ENCODE data around the gene REPS1. TPM values are rescaled to one million over a fixed set of nuclear protein-coding genes. Genes with fewer than 3 reads are reported as not detected.

The REPS1 gene
- total RNA-seq, 1 experiment from 2014 or later: 74.4 TPM

DNA sequence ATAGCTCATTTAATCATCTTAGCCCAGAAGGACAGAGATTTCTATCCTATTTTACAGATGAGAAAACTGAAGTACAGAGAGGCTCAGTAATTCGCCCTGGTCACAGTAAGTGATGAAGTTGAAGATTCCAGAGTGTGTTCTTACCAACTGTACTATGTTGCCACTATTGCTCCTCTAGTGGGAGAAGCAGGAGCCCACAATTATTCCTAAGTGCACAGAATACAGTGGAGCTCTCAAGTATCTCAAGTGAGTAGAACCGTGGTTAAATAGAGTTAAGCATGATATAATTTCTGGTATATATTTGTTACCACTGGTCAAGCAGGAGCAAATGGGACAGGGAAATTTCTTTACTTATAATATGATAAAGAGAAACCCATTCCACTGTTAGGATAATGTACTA is 22.1 kb downstream of the REPS1 start:
- no CpG with 5 or more reads among the region's 2 CpGs for WGBS (ENCODE audit: extremely low coverage, insufficient read length, low lambda C conversion rate)
- no peaks in the 10 kb centered on the region for H3K27me3 Mint-ChIP-seq (ENCODE audit: low read depth)
- peaks cover 14 to 26% of the 10 kb centered on the region in 2 experiments for H3K4me1 Mint-ChIP-seq

More for the DNA sequence above, 22.1 kb downstream of the REPS1 start:
- Histone ChIP-seq H3K4ac (ENCODE audit: low read depth, low read length) (no peak overlapping the region), H3T11ph (ENCODE audit: low read length) (no peak overlapping the region), H3K79me2 (ENCODE audit: insufficient read depth, low read length) (peaks cover 11% of the 10 kb centered on the region; the same call in 1 of the 2 replicates), H4K20me1 (ENCODE audit: control insufficient read depth, insufficient read depth, insufficient read length) (no peaks in the 10 kb centered on the region), H4K8ac (replicated peaks; ENCODE audit: insufficient read length, low read depth, low read length) (no peak overlapping the region), H3K27me3 (ENCODE audit: insufficient read depth, low read length) (no peaks in the 10 kb centered on the region), H2BK120ac (ENCODE audit: low read depth, low read length, poor library complexity, severe bottlenecking) (no peak overlapping the region), H2AK5ac (ENCODE audit: insufficient read length, low read length) (no peak overlapping the region), H3K4me2 (ENCODE audit: insufficient read depth, insufficient read length, low read length) (no peak overlapping the region), H3K79me1 (ENCODE audit: insufficient read depth, low read depth, low read length, poor library complexity, severe bottlenecking) (no peaks in the 10 kb centered on the region), H3K23ac (ENCODE audit: insufficient read length, low read depth, low read length) (no peak overlapping the region), H3K4me1 (ENCODE audit: insufficient read depth, low read length) (0 out of 2 replicates have a peak, but pooled peaks cover 2% of the 10 kb centered on the region), H4K91ac (ENCODE audit: insufficient read length, low read depth, low read length) (no peak overlapping the region), H2BK15ac (ENCODE audit: low read depth, low read length) (no peak overlapping the region), H3K14ac (ENCODE audit: insufficient read depth, low read length) (no peak overlapping the region), H2AFZ (ENCODE audit: low read length) (no peak overlapping the region), H2BK12ac (ENCODE audit: insufficient read length, low read depth, low read length) (no peak overlapping the region), H3K27ac (ENCODE audit: insufficient read length, low read depth, low read length) (no peak overlapping the region), H3K9me3 (ENCODE audit: control insufficient read depth, low read depth, low read length) (no peaks in the 10 kb centered on the region), H2BK5ac (ENCODE audit: insufficient read length, low read length) (no peak overlapping the region), H4K5ac (ENCODE audit: insufficient read length, low read depth, low read length) (no peak overlapping the region), H3K9ac (ENCODE audit: extremely low read depth, insufficient read length, low read length) (no peak overlapping the region), H3K56ac (ENCODE audit: insufficient read length, low read depth, low read length) (no peak overlapping the region), H3K18ac (ENCODE audit: insufficient read length, low read depth, low read length) (no peak overlapping the region), H2BK20ac (ENCODE audit: low read depth, low read length, poor library complexity, severe bottlenecking) (no peak overlapping the region), H3K23me2 (ENCODE audit: insufficient read length, low read depth, low read length, poor library complexity, severe bottlenecking) (no peaks in the 10 kb centered on the region)
- Mint-ChIP-seq H3K27ac (no peak overlapping the region; a peak in 1 of 7 replicates), H3K4me3 (no peak overlapping the region), H3K9me3 (no peaks in the 10 kb centered on the region), H3K36me3 (ENCODE audit: insufficient read depth in 1 of 3, low read depth in 3 of 3) (peaks cover 0 to 2% (median 0%) of the 10 kb centered on the region in 3 experiments; a peak in 1 of 7 replicates)
- DNase-seq: no peak
- TF ChIP-seq, protein P1, sequence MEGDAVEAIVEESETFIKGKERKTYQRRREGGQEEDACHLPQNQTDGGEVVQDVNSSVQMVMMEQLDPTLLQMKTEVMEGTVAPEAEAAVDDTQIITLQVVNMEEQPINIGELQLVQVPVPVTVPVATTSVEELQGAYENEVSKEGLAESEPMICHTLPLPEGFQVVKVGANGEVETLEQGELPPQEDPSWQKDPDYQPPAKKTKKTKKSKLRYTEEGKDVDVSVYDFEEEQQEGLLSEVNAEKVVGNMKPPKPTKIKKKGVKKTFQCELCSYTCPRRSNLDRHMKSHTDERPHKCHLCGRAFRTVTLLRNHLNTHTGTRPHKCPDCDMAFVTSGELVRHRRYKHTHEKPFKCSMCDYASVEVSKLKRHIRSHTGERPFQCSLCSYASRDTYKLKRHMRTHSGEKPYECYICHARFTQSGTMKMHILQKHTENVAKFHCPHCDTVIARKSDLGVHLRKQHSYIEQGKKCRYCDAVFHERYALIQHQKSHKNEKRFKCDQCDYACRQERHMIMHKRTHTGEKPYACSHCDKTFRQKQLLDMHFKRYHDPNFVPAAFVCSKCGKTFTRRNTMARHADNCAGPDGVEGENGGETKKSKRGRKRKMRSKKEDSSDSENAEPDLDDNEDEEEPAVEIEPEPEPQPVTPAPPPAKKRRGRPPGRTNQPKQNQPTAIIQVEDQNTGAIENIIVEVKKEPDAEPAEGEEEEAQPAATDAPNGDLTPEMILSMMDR (conservative IDR thresholded peaks at IDR 0.05): no peak
